OCI-M2 (cell line): ENCODE data around the gene IRF5.
"Not testable (repeated sequence)": the region's sequence is repeated elsewhere in the genome, so short reads cannot be mapped to it uniquely, and the experiment has no call there.

ENCODE experiments used
- DNase-seq: peaks from one replicate; lab custom pipeline; 2025; ENCODE audit not compliant: unreplicated experiment; lab: John Stamatoyannopoulos, UW

IRF5 gene

GRCh38 chr7:128906001-128906765 lies 31.5 kb upstream of the IRF5 start:
- no peak for DNase-seq

DNA sequence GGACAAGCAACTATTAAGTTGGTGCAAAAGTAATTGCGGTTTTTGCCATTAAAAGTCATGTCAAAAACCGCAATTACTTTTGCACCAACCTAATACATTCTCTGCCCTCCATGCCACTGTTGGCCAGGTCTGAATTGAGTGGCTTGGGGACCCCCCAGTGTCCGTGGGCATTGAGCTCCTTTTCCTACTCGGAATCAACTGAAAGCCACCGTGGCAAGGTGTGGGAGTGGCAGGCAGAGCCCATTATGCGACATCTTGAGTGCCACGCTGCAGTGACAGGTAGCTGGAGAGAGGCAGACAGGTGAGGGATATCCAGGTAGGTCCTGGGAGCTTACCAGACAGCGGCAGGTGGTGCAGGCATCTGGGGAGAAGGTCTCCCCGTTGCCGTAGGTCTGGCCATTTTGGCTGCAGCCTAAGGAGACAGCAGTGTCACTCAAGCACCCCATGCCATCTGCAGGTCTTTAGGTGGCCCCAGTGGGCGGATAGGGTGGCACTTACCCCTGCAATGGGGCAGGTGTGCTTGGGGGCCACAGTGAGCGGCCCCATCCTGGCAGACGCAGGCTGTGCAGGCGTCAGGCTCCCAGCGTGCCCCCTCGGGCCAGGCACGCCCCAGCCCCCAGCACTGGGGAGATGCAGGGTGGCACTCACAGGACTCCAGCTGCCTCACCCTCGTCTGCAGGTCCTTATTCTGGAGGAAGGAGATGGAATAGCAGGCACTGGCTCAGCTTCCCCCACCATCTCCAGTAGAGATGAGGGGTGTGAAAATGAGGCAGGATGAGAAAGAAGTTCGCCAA lies 30.8 kb upstream of the IRF5 start:
- no peak for DNase-seq

DNA sequence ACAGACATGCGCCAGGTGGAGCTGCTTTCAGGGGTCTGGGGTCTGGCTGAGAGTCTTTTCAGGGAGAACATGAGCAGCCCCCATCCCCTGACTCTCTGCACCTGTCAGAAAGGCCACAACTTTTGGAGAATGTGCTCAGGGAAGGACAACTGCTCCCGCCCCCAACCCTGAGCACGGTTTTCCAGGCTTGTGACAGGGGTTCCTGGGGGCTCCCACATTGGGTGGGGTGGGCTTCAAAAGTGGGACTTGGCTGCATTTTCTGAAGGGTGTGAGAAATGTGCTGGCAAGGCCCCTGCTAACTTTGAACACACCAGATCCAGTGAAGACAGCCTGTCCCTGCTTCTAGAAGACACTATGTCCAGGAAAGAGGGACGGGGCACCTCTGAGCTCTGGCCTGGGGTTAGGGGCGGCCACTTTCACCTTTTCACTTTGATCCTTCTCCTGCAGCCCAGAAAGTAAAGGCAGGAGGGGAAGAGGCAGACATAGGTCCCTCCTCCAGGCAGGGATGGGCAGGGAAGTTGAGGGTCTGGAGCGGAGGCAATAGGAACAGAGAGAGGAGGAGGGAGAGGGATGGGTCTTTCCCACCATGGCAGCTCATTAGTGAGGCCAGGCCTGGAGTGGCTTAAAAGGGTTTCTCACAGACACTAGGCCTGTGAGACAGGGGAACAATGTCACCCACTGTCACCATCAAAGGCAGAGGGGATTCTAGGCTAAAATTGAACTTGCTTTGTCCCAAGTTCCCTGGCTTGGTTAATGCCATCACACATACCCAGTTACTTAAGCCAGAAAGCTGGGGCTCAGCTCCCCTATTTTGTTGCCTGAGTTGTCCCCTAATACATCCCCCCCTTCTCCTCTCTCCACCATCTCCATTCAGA lies 28.7 kb upstream of the IRF5 start:
- DNase-seq, result no peak

GRCh38 chr7:128909625-128910568 lies 27.8 kb upstream of the IRF5 start:
- DNase-seq, result no peak

- no peak for DNase-seq
Measured at GRCh38 chr7:128910569-128910945, 27.2 kb upstream of the IRF5 start, which contains the start of gene KCP. Gene KCP (minus strand): TSS chr7:128910709. CDS start chr7:128910676, 33 bp downstream.

DNA sequence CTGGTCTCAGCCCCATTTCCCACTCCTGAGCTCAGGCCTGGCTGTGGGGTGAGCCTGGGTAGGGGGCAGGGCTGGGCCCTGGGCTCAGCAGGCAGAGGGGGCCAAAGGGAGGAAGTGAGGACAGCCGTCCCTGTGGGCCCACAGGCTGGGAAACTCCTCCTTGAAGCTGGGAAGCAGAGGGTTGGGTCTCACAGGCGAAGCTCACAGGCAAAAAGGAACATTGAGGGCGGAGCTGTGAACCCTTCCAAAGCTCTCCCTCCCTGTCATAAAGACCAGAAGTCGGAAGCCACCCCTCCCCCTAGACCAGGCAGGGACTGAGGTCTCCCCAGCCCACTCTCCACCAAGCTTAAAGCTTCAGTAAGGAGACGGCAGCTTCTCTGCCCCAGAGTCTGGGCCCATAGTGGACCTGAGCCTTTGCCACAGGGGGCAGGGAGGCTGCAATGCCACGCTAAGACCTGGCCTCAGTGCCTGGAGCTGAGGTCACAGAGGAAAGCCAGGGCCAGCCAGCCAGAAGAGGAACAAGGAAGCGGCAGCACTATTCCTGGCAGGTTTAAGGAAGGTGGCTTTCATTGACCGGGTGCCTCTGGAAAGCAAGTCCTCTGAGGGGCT lies 26.2 kb upstream of the IRF5 start:
- DNase-seq, result no peak

DNA sequence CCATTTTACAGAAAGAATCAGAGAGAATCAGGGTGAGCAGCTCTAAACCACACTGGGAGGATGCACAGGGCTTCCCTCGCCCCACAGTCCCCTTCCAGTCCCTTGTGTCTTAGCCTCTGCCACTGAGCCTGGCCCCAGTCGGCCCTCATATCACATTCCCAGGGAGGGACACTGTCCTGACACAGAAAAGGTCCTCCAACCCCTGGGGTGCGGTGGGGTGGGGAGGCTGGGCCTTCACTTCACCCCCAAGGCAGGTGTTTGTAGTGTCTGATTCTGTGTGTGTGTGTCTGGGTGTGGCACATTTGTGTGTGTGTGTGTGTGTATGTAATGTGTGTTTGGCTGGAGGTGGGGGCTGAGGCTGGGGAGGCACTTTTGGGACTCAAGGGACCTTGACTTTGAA lies 25.4 kb upstream of the IRF5 start:
- DNase-seq, result no peak

DNA sequence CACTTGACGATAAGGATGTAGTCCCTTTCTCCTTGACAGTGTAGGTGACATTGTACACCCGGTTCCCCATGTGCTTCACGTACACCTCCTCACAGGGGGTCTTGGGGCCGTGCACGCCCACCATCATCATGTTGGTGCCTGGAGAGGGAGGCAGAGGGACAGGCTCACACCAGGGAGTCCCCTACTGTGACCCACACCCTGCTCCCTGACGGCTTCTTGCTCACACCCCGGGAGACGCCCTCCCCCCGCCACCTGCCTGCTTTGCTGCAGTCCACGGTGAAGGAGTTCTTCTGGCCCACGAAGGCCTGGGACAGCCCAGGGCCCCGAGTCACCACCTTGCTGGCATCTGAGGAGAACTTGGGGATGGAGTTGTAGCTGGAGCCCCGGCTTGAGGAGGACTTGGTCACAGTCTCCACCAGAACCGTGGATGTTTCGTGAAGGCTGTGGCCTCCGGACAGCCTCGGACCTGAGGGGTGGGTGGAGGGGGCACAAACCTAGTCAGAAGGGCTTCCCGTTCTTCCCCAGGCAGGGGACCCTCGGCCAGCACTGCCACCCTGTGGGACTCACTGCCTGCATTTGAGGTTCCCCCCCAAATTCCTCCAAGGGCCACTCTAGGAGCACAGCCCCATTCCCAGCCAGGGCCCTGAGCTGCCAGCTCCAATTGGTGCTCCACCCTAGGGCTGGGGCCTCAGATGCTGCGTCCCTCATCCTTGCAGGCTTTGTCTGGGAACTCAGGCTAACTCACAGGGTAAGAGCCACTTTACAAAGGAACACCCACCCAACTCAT lies 24.8 kb upstream of the IRF5 start:
- not testable (repeated sequence) for DNase-seq

DNA sequence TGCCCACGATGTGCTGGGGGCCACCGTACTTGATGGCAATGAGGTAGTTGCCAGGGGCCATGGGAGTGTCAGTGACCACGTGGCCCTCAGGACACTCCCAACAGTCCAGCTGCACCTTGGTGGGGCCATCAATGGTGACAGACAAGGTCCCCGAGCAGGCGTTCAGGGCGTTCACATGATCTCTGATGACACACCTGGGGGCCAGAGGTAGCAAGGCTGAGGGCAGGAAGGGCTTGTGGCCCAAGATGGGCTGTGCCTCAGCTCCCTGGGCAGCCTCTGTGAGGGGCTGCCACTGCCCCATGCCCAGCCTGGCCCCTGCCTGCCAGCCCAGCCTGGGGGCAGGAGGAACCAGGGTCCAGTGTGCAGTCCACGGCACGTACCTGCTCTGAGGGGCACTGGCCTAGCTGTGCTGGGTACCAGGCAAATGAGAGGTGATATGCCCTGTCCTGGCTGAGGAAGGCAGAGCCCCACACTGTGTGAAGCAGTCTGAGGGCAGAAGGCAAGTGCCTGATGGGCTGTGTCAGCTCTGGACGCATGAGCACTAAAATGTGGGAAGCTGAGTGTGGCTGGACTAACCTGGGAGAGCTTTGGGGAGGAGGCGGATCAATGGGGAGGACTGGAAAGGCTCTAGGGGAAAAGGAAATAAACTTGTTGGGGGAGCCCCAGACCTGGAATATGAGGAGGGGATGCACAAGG lies 23.7 kb upstream of the IRF5 start:
- DNase-seq, result no peak

- DNase-seq, result no peak
Measured at GRCh38 chr7:128914566-128915151, 23.1 kb upstream of the IRF5 start.

DNA sequence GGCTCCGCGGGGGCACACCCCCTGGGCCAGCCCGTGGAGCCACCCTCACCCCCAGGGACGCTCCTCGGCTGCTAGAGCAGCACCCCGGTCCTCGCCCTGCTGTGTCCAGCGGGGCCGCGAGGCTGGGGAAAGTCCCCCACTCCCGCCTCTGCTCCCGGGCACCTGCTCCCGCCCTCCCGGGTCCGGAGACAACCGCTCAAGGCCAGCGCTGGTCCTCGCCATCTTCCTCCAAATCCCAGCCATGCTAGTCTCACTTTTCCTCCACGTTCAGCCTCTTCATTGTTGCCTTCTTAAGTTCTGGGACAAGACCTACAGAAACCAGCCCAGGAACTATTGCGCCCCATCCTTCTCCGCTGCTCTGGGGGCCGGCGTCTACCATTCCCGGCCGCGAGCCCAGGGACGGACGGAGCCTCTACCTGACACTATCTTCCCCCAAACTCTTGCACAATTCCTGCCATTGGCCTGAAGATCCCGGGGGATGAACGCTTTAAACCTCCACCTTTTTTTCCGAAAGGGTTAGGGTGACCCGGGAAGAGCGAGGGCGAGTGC lies 22.4 kb upstream of the IRF5 start:
- no peak for DNase-seq

DNA sequence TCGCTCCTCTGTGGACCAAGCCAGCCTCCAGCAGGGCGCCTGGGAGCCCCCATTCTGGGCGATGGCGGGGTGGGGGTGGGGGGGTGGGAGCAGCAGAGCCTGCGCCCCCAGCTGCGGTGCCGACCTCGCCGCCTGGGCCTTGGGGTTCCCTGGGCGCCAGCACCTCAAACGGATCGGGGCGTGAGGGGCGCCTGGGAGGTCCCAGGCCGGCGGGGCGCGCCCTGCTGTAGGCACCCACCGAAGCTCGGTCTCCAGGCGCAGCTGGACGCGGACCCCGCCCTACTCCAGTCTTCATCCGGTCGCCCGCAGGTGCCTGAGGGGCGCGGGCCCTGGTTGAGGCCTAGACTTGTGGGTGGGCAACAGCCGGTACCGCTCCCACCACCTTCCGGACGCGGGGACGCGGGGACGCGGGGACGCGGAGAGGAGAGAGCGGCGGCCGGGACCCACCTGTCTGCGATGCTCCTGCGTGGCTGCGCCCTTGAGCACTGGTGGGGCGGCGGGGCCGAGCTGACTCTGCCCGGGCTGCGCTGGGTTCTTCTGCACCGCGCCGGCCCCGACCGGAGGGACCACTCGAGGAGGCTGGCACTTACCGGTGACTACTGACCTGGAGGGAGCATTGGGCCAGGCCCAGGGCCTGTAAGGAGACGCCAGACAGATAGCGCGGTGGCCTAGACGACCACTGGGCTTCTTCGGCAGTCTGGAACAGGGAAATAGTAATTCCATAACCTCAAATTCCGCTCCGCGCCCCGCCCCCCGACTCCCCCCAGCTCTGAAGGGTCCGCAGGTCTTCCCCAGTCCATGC lies 21.7 kb upstream of the IRF5 start:
- no peak for DNase-seq

- no peak for DNase-seq
Measured at GRCh38 chr7:128916643-128916915, 21.1 kb upstream of the IRF5 start.

DNA sequence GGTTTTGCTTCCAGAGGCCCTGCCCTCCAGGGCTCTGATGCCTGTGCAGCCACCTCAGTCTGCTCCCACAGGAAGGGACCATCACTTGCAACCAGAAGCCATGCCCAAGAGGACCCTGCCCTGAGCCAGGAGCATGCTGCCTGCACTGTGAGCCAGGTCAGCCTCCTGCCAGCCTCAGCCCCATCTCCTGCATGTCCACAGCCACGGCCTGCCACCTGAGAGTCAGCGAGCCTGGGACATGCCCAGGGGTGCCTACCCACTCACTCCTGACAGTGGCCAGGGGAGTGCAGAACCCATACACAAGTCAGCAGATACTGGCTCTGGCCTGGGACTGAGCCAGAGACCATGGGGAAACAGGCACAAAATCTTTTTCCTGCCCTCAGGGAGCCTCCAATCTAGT lies 20.6 kb upstream of the IRF5 start:
- DNase-seq, result no peak

- DNase-seq, result no peak
Measured at GRCh38 chr7:128918016-128918665, 19.6 kb upstream of the IRF5 start.

GRCh38 chr7:128919241-128919640 lies 18.5 kb upstream of the IRF5 start:
- DNase-seq, result no peak
